ENCODE measurements around the gene POLR2I. TPM values are rescaled to one million over a fixed set of nuclear protein-coding genes. Genes with fewer than 3 reads are reported as not detected.

The POLR2I gene
- total RNA-seq, 1 experiment from 2014 or later = 146 TPM

GRCh38 chr19:36113425-36113824 lies 1.2 kb downstream of the POLR2I start:
- H2BK5ac ChIP-seq (ENCODE audit: insufficient read length, low read length) = no peak overlapping the region
- H2BK15ac ChIP-seq (ENCODE audit: low read depth, low read length) = no peak overlapping the region
- no peak overlapping the region for H2BK12ac ChIP-seq (ENCODE audit: insufficient read length, low read depth, low read length)
- TF ChIP-seq, protein P1, sequence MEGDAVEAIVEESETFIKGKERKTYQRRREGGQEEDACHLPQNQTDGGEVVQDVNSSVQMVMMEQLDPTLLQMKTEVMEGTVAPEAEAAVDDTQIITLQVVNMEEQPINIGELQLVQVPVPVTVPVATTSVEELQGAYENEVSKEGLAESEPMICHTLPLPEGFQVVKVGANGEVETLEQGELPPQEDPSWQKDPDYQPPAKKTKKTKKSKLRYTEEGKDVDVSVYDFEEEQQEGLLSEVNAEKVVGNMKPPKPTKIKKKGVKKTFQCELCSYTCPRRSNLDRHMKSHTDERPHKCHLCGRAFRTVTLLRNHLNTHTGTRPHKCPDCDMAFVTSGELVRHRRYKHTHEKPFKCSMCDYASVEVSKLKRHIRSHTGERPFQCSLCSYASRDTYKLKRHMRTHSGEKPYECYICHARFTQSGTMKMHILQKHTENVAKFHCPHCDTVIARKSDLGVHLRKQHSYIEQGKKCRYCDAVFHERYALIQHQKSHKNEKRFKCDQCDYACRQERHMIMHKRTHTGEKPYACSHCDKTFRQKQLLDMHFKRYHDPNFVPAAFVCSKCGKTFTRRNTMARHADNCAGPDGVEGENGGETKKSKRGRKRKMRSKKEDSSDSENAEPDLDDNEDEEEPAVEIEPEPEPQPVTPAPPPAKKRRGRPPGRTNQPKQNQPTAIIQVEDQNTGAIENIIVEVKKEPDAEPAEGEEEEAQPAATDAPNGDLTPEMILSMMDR (conservative IDR thresholded peaks at IDR 0.05) = no peak
- Mint-ChIP-seq H3K4me1 (peaks cover 30 to 41% of the 10 kb centered on the region in 2 experiments), H3K27ac (no peak overlapping the region), H3K36me3 (ENCODE audit: insufficient read depth in 1 of 3, low read depth in 3 of 3) (peaks cover 21 to 51% (median 43%) of the 10 kb centered on the region in 3 experiments; a peak in 6 of 7 replicates), H3K27me3 (ENCODE audit: low read depth) (peaks cover 3% of the 10 kb centered on the region; the same call in 1 of the 2 replicates), H3K9me3 (no peaks in the 10 kb centered on the region; a peak in 1 of 5 replicates), H3K4me3 (peak overlapping the region; percentile 95 to 99)
- H2BK120ac ChIP-seq (ENCODE audit: low read depth, low read length, poor library complexity, severe bottlenecking) = no peak overlapping the region
- no peak overlapping the region for H4K5ac ChIP-seq (ENCODE audit: insufficient read length, low read depth, low read length)
- no CpG with 5 or more reads among the region's 34 CpGs for WGBS (ENCODE audit: extremely low coverage, insufficient read length, low lambda C conversion rate)
- peak overlapping the region; percentile 93 for H3K4me2 ChIP-seq (ENCODE audit: insufficient read depth, insufficient read length, low read length)
- no peak overlapping the region for H4K91ac ChIP-seq (ENCODE audit: insufficient read length, low read depth, low read length)
- H4K8ac ChIP-seq (replicated peaks; ENCODE audit: insufficient read length, low read depth, low read length) = no peak overlapping the region
- no peak overlapping the region for H3K9ac ChIP-seq (ENCODE audit: extremely low read depth, insufficient read length, low read length)
- H3K79me1 ChIP-seq (ENCODE audit: insufficient read depth, low read depth, low read length, poor library complexity, severe bottlenecking) = no peaks in the 10 kb centered on the region
- peaks cover 2% of the 10 kb centered on the region; the same call in 1 of the 2 replicates for H3K4me1 ChIP-seq (ENCODE audit: insufficient read depth, low read length)
- no peak overlapping the region for H3K4ac ChIP-seq (ENCODE audit: low read depth, low read length)
- H3K23me2 ChIP-seq (ENCODE audit: insufficient read length, low read depth, low read length, poor library complexity, severe bottlenecking) = peaks cover 14% of the 10 kb centered on the region
- H3K27me3 ChIP-seq (ENCODE audit: insufficient read depth, low read length) = no peaks in the 10 kb centered on the region
- DNase-seq = peak; percentile 27
- no peak overlapping the region for H3K56ac ChIP-seq (ENCODE audit: insufficient read length, low read depth, low read length)
- H2AFZ ChIP-seq (ENCODE audit: low read length) = no peak overlapping the region
- no peak overlapping the region for H2BK20ac ChIP-seq (ENCODE audit: low read depth, low read length, poor library complexity, severe bottlenecking)
- no peak overlapping the region for H2AK5ac ChIP-seq (ENCODE audit: insufficient read length, low read length)
- no peak overlapping the region for H3K18ac ChIP-seq (ENCODE audit: insufficient read length, low read depth, low read length)
- no peaks in the 10 kb centered on the region for H4K20me1 ChIP-seq (ENCODE audit: control insufficient read depth, insufficient read depth, insufficient read length)
- no peak overlapping the region for H3T11ph ChIP-seq (ENCODE audit: low read length)
- no peaks in the 10 kb centered on the region; the same call in 1 of the 2 replicates for H3K79me2 ChIP-seq (ENCODE audit: insufficient read depth, low read length)
- H3K23ac ChIP-seq (ENCODE audit: insufficient read length, low read depth, low read length) = no peak overlapping the region
- no peak overlapping the region for H3K27ac ChIP-seq (ENCODE audit: insufficient read length, low read depth, low read length)
- no peak overlapping the region for H3K14ac ChIP-seq (ENCODE audit: insufficient read depth, low read length)
- no peaks in the 10 kb centered on the region for H3K9me3 ChIP-seq (ENCODE audit: control insufficient read depth, low read depth, low read length)

Data from H9 (cell line).